Measurements from ENCODE around the gene WWOX. TPM values are rescaled to one million over a fixed set of nuclear protein-coding genes. Genes with fewer than 3 reads are reported as not detected.

The WWOX gene
- total RNA-seq, 1 donor from 2014 or later = 18.6 TPM

DNA sequence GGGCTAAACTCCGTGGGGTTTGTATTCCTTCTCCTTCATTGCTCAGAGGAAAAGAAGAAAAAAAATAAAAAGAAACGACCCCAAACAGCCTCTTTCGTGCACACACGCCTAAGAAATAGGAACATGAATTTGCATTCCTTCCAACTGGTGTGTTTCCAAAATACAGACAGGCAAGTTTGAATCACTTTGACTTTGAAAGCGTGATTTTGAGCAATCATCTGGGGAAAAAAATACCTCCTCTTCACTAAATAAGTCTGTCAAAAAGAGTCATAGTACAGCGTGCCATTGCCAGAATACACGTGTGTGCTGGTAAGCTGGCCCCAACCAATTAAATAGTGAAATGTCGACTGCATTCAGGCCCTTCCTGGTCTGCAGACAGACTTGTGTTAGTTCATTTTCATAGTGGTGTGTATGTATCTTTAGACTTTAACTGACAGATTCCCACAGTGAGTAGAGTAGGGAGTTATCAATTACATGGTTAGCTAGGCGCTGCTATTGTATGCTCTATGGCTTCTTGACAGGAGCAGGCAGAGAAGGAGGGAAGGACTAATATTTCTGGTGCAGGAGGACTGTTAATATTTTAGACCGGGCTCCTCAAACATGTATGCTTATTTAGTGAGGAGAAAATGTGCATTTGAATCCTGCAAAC lies 882.8 kb downstream of the WWOX start:
- TF ChIP-seq, protein P1, sequence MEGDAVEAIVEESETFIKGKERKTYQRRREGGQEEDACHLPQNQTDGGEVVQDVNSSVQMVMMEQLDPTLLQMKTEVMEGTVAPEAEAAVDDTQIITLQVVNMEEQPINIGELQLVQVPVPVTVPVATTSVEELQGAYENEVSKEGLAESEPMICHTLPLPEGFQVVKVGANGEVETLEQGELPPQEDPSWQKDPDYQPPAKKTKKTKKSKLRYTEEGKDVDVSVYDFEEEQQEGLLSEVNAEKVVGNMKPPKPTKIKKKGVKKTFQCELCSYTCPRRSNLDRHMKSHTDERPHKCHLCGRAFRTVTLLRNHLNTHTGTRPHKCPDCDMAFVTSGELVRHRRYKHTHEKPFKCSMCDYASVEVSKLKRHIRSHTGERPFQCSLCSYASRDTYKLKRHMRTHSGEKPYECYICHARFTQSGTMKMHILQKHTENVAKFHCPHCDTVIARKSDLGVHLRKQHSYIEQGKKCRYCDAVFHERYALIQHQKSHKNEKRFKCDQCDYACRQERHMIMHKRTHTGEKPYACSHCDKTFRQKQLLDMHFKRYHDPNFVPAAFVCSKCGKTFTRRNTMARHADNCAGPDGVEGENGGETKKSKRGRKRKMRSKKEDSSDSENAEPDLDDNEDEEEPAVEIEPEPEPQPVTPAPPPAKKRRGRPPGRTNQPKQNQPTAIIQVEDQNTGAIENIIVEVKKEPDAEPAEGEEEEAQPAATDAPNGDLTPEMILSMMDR (IDR thresholded peaks at IDR 0.05; ENCODE audit: unreplicated experiment) = no peak
- H3K36me3 Mint-ChIP-seq (ENCODE audit: low read depth, unreplicated experiment) = no peaks in the 10 kb centered on the region
- H3K27ac Mint-ChIP-seq (ENCODE audit: unreplicated experiment) = no peak overlapping the region
- DNase-seq (ENCODE audit: low spot score) = no peak
- no peaks in the 10 kb centered on the region for H3K27me3 Mint-ChIP-seq (ENCODE audit: unreplicated experiment)
- H3K4me1 Mint-ChIP-seq (ENCODE audit: unreplicated experiment) = no peaks in the 10 kb centered on the region
- H3K4me3 Mint-ChIP-seq (ENCODE audit: unreplicated experiment) = no peak overlapping the region
- H3K9me3 Mint-ChIP-seq (ENCODE audit: unreplicated experiment) = no peaks in the 10 kb centered on the region

DNA sequence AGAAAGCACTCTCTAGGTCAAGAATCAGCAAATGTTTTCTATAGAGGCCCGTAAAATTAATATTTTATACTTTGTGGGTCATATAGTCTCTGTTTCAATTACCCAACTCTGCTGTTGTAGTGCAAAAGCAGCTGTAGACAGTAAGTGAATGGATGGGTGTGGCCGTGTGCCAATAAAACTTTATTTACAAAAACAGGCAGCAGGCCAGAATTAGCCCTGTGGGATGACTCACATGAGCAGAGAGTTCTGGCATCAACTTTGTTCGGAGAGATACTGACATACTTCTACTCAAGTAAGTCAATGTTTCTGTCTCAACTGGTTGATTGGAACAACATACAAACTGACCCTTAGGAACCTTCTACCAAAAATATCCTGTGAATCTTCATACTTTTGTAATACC lies 884.9 kb downstream of the WWOX start:
- H3K9me3 Mint-ChIP-seq (ENCODE audit: unreplicated experiment) = no peaks in the 10 kb centered on the region
- no peaks in the 10 kb centered on the region for H3K27me3 Mint-ChIP-seq (ENCODE audit: unreplicated experiment)
- no peaks in the 10 kb centered on the region for H3K4me1 Mint-ChIP-seq (ENCODE audit: unreplicated experiment)
- H3K27ac Mint-ChIP-seq (ENCODE audit: unreplicated experiment) = no peak overlapping the region
- TF ChIP-seq, protein P1 (IDR thresholded peaks at IDR 0.05; ENCODE audit: unreplicated experiment) = no peak
- DNase-seq (ENCODE audit: low spot score) = no peak
- no peaks in the 10 kb centered on the region for H3K36me3 Mint-ChIP-seq (ENCODE audit: low read depth, unreplicated experiment)
- H3K4me3 Mint-ChIP-seq (ENCODE audit: unreplicated experiment) = no peak overlapping the region

DNA sequence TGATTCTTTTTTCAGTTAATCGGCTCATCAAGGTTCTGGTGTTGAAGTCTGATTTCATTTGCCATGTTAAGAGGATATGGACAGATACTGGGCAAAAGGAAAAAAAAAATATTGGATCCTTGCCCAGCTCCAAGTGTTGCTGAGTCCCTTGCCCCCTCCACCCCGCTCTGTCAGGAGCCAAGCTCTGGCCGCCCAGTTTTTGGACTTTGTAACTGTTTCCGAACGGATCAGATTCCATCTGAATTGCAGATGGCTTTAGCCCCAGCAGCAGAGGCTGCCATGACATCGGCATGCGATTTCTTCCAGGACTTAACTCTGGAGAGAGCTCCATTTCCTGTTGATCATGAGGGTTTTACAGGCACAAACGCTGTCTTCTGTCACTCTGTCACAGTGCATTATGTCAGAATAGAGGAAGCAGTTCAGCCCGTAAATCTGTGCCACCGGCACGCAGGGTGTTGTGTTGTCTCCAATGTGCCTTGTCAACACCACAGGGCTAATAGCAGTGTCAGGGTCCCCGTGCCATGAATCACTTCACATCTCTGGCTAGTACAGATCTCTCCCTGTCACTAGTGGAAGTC lies 885.5 kb downstream of the WWOX start:
- no peak overlapping the region for H3K27ac Mint-ChIP-seq (ENCODE audit: unreplicated experiment)
- no peak overlapping the region for H3K4me3 Mint-ChIP-seq (ENCODE audit: unreplicated experiment)
- no peak for DNase-seq (ENCODE audit: low spot score)
- peaks cover 3% of the 10 kb centered on the region for H3K4me1 Mint-ChIP-seq (ENCODE audit: unreplicated experiment)
- H3K27me3 Mint-ChIP-seq (ENCODE audit: unreplicated experiment) = peaks cover under 1% of the 10 kb centered on the region
- H3K9me3 Mint-ChIP-seq (ENCODE audit: unreplicated experiment) = no peaks in the 10 kb centered on the region
- no peaks in the 10 kb centered on the region for H3K36me3 Mint-ChIP-seq (ENCODE audit: low read depth, unreplicated experiment)
- TF ChIP-seq, protein P1 (IDR thresholded peaks at IDR 0.05; ENCODE audit: unreplicated experiment) = no peak

DNA sequence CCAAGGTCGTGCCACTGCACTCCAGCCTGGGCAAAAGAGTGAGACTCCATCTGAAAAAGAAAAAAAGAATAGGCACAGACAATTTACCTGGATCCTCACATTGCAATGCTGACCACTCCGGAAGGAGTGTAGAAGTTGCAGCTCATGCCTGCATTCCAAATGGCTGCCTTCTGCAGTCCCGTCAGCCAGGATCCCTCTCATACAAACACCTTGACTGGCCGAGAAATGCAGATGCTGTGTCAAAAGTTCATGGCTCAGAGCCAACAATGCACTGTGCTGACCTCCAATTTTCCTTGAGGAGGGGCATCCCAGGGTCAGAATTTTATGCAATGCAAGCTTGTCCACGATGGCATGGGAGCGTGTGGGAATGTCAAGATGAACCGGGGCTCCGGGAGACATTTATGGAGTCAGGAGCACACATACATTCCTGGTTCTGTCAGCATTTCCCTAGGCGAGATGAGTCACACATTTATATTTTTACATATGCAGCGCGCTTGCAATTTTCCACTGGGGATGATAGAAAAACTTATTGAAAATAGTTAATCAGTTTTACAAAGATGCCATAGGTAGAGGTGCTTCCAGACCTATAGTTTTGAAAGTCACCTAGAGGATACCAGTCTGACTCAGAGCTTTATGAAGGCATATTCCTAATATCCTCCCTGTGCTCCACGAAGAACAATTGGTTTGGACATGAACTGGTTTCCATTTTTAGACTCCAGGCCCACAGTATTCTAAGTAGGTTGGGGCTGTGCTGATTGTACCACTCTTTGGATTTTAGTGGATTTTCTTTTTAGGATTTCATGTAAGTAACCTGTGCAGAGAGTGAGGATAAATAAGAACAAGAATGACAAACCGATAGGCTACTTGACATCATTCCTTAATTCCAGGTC lies 886.5 kb downstream of the WWOX start:
- H3K4me3 Mint-ChIP-seq (ENCODE audit: unreplicated experiment) = no peak overlapping the region
- H3K9me3 Mint-ChIP-seq (ENCODE audit: unreplicated experiment) = no peaks in the 10 kb centered on the region

More for the DNA sequence above, 886.5 kb downstream of the WWOX start:
- no peak for DNase-seq (ENCODE audit: low spot score)
- Mint-ChIP-seq H3K27me3 (ENCODE audit: unreplicated experiment) (peaks cover 1% of the 10 kb centered on the region), H3K4me1 (ENCODE audit: unreplicated experiment) (peaks cover 9% of the 10 kb centered on the region), H3K36me3 (ENCODE audit: low read depth, unreplicated experiment) (no peaks in the 10 kb centered on the region), H3K27ac (ENCODE audit: unreplicated experiment) (no peak overlapping the region)
- TF ChIP-seq, protein P1 (IDR thresholded peaks at IDR 0.05; ENCODE audit: unreplicated experiment) = no peak
